BLaER1 (cell line): ENCODE results near the gene MAP7.
"Not testable (repeated sequence)": the region's sequence is repeated elsewhere in the genome, so short reads cannot be mapped to it uniquely, and the experiment has no call there.

ENCODE experiments used
- H3K27ac ChIP-seq: shearing (Covaris generic); formaldehyde crosslinking; 2 replicates; pipeline ENCODE4 v1.8.1; 2022
- H3K27me3 ChIP-seq: shearing (Covaris generic); formaldehyde crosslinking; 2 replicates; pipeline ENCODE4 v1.8.1; 2022
- H3K36me3 ChIP-seq: shearing (Covaris generic); formaldehyde crosslinking; 2 replicates; pipeline ENCODE4 v1.8.1; 2022
- H3K4me1 ChIP-seq: shearing (Covaris generic); formaldehyde crosslinking; 2 replicates; pipeline ENCODE4 v1.8.1; 2022
- H3K4me2 ChIP-seq: shearing (Covaris generic); formaldehyde crosslinking; 2 replicates; pipeline ENCODE4 v1.8.1; 2022
- H3K4me3 ChIP-seq: shearing (Covaris generic); formaldehyde crosslinking; 2 replicates; pipeline ENCODE4 v1.8.1; 2022
- H3K9ac ChIP-seq: shearing (Covaris generic); formaldehyde crosslinking; 2 replicates; pipeline ENCODE4 v1.8.1; 2022
- H3K9me3 ChIP-seq: shearing (Covaris generic); formaldehyde crosslinking; 2 replicates; pipeline ENCODE4 v1.8.1; 2022
- H4K20me1 ChIP-seq: shearing (Covaris generic); formaldehyde crosslinking; 2 replicates; pipeline ENCODE4 v1.8.1; 2022
- Cebpa-rat ChIP-seq: shearing (Covaris generic); IDR thresholded peaks from 2 replicates; pipeline ENCODE4 v1.8.1; 2022

MAP7 gene

DNA sequence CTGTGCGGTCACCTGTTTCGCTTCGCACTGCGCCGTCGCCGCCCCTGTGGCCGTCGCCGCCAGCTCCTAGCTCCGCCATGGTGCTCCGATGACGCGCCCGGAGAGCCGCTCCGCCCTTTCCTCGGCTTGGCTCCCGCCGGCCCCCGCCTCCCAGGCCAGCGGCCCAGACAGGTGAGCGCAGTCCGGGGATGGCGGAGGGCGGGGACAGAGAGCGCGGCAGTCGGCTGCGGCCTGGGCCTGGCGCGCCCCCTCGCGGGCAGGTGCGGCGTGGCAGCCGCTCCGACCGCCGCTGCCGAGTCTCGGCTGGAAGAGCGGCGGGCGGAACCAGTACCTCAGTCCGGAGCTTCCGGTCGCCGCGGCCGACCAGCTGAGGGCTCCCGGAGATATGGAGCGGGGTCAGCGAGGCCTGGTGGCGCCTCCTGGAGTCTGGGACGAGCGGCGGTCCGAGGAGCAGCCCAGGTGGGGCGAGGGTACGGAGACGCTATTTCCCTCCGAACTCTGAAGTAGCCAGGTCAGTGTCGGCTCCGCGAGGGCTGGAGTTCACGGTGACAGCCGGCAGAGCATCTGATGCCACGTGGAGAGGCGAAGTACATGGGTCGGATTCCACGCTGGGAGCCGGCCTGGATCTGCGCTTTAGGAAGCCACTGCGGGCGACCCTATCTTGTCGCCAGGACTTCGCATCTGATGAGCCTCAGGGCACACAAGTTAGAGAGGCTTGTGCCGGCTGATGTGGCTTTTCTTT, at the start of gene MAP7:
Gene MAP7 (minus strand): TSS at position 93 of the 742 bp plus-strand sequence. CDS start 14 bp downstream, at position 79.
- Histone ChIP-seq H4K20me1 (peaks cover 31% of the 10 kb centered on the region), H3K9me3 (no peaks in the 10 kb centered on the region; the same call in 1 of the 2 replicates), H3K4me3 (peak within 1 kb of the TSS; percentile 71), H3K4me2 (peak within 1 kb of the TSS; percentile 93), H3K27me3 (peaks cover 51% of the 10 kb centered on the region), H3K27ac (no peak within 1 kb of the TSS), H3K4me1 (peaks cover 18% of the 10 kb centered on the region), H3K9ac (no peak within 1 kb of the TSS), H3K36me3 (no peaks in the 10 kb centered on the region)
- TF ChIP-seq Cebpa-rat = no peak

DNA sequence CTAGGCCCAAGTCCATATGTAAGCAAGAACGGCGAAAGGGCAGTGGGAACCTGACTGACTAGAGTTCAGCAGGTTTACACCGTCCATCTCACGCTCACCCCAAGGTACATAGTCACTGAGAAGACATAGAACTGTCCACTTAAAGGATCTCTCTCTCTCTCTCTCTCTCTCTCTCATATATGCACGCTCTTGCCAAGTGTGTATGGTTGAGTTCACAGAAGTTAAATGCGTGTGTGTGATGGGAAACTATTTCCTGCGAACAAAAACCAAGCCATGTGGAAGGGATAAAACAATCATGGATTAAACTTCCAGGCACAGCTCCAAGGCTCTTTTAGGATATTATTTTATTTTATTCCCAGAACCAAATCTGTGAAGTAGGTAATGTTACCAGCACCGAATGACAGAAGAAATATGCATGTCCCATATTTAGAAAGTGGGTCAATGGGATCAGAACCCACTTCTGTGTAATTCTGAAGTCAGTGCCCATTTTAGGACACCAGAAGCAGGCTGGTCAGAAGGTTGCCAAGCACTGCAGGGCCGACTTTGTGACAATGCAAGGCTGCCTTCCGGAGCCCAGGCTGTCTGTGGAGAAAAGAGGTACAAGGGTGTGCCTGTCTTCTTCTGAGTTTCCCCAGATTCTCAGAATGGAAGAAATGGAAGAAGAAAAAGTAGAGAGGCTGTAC, 49.2 kb upstream of the MAP7 start:
- Histone ChIP-seq H3K9ac (no peak overlapping the region), H3K4me3 (no peak overlapping the region), H4K20me1 (no peaks in the 10 kb centered on the region), H3K36me3 (peaks cover 10% of the 10 kb centered on the region; the same call in 1 of the 2 replicates), H3K4me2 (no peak overlapping the region), H3K4me1 (peaks cover 6% of the 10 kb centered on the region), H3K27me3 (no peaks in the 10 kb centered on the region), H3K27ac (no peak overlapping the region), H3K9me3 (no peaks in the 10 kb centered on the region)
- no peak for TF ChIP-seq Cebpa-rat

DNA sequence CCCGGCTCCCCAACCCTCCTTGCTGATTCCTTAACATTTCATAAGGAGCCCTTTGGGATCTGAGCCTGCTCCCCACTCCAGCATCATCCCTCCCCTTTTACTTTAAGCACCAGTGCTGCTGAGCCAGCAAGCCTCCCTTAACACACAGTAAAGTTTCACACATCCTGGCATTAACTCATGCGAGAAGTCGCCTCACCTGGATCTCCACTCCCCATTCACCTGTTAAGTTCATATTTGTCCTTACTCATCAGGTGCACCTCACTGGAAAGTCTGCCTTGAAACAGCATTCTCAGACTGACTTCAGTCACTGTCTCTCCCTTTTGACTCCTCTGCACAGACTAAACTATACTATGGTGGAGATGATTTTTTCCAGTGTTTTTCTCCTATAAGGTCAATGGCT, 47.8 kb upstream of the MAP7 start:
- no peak for TF ChIP-seq Cebpa-rat

DNA sequence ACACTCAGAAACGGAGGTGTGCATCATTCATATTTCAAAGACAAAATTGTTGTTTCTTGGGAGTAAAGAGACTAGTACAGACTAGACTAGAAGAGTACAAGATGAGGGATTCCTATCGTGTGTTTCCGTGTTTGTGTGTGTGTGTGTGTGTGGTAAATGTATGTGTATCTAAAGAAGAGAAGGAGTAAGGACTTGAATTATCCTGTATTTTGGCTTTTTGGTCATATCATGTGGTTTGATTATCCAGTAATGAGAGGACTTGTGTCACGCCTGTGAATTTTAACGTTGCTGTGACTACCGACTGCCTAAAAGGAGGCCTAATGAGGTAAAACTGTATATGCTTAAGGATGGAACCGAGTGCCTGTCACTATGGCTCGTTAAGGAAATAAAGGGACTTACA, 44.4 kb upstream of the MAP7 start:
- Histone ChIP-seq H3K4me3 (no peak overlapping the region), H3K4me2 (peak overlapping the region; percentile 43), H3K27me3 (no peaks in the 10 kb centered on the region), H3K4me1 (peaks cover 16% of the 10 kb centered on the region), H3K9me3 (peaks cover 7% of the 10 kb centered on the region), H3K27ac (no peak overlapping the region), H4K20me1 (no peaks in the 10 kb centered on the region), H3K36me3 (peaks cover 37% of the 10 kb centered on the region), H3K9ac (no peak overlapping the region)
- no peak for TF ChIP-seq Cebpa-rat

More for the DNA sequence above, 47.8 kb upstream of the MAP7 start:
- no peak overlapping the region for H3K9ac ChIP-seq
- H3K4me3 ChIP-seq = no peak overlapping the region
- no peaks in the 10 kb centered on the region for H3K27me3 ChIP-seq
- no peak overlapping the region for H3K27ac ChIP-seq
- H4K20me1 ChIP-seq = no peaks in the 10 kb centered on the region
- H3K4me1 ChIP-seq = peaks cover 16% of the 10 kb centered on the region
- no peaks in the 10 kb centered on the region for H3K9me3 ChIP-seq
- H3K36me3 ChIP-seq = peaks cover 10% of the 10 kb centered on the region; the same call in 1 of the 2 replicates
- no peak overlapping the region for H3K4me2 ChIP-seq

DNA sequence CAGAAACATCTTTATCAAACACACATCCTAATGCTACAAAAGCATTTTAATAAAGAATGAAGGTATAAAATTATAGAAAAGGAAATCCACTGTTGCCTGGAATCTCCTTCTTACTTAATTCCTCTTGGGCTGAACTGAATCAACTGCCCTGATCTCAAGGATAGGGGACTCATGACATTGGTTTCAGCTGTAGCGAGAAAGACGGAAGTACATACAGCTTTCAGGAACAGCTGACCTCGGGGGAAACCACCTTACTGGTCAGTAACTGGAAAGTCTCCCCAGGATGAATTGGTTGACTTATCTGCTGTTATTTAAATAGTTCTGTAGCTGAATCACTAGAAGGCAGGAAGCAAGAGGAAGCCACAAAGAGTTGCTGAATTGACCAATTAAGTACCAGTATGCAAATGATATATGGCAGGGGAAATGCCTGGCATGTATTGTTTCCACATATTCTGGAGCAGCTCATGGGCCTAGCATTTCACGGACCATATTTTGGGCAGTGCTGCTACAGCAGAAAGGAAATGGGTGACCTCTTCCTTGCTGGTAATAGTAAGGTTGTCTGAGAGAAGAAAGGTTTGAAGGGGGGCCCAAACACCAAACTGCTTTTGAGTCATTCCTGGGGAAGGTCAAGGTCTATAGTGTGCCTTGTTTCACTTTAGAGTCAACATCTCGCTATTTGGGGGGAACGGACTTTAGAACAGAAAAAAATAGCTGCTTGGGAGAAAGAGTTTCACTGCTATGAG, 43.7 kb upstream of the MAP7 start:
- Histone ChIP-seq H3K9ac (no peak overlapping the region), H3K36me3 (peaks cover 45% of the 10 kb centered on the region), H4K20me1 (no peaks in the 10 kb centered on the region), H3K4me2 (peak overlapping the region; percentile 43), H3K27ac (no peak overlapping the region), H3K9me3 (peaks cover 7% of the 10 kb centered on the region), H3K4me1 (peaks cover 16% of the 10 kb centered on the region), H3K27me3 (no peaks in the 10 kb centered on the region), H3K4me3 (no peak overlapping the region)
- no peak for TF ChIP-seq Cebpa-rat

DNA sequence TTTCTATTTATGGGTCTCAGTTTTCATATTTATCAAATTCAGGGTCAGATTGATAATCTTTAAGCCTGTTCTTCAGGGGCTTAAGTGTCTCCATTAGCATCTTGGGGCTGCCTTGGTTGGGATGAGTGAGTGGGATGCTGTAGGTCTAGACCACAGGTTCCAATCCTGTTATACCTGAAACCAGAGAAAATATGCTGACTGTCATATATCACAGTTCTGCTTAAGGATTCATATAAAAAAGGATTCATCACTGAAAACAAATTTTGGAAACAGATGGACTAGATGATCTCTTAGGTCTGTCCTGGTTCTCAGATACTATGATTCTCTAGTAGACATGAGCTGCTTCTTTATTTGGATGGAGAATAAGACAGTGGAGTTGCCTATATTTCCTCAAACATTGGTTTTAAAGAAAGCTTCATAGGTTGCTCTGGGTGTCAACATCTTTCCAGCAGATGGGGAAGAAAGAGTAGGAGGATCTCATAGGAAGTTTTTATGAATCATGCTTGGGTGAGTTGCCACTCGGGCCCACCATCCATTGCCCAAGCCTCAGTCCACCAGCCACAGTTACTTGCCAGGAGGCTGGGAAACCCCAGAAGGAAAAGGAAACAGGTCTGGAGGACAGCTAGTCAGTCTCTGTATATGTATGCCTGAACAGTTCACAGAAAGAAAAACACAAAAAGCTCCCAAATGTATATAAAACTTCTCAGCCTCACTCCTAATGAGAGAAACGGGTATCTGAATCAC, 42.9 kb upstream of the MAP7 start:
- no peak overlapping the region for H3K9ac ChIP-seq
- H3K27ac ChIP-seq = no peak overlapping the region
- peaks cover 7% of the 10 kb centered on the region for H3K9me3 ChIP-seq
- no peak for TF ChIP-seq Cebpa-rat
- H3K27me3 ChIP-seq = no peaks in the 10 kb centered on the region
- H3K4me2 ChIP-seq = no peak overlapping the region
- peaks cover 16% of the 10 kb centered on the region for H3K4me1 ChIP-seq
- H3K36me3 ChIP-seq = peaks cover 50% of the 10 kb centered on the region
- no peaks in the 10 kb centered on the region for H4K20me1 ChIP-seq
- no peak overlapping the region for H3K4me3 ChIP-seq

DNA sequence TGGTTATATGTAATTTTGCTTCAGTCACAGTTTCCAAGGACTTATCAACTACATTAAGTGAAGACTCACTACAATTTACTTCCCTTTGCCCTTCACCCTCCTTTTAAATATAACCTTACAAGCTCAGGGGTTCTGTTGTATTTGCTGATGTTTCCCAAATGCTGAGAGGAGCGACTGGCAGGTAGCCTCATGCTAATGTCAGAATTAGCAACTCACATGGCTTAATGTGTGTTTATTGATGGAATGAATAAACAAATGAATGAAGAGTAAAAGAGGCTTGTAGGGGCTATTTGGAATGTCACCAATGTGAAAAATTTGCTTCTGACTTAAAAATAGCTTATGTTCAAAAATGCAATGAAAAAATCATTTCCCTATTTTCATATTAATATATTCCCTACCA, 41.4 kb upstream of the MAP7 start:
- no peak overlapping the region for H3K4me3 ChIP-seq

DNA sequence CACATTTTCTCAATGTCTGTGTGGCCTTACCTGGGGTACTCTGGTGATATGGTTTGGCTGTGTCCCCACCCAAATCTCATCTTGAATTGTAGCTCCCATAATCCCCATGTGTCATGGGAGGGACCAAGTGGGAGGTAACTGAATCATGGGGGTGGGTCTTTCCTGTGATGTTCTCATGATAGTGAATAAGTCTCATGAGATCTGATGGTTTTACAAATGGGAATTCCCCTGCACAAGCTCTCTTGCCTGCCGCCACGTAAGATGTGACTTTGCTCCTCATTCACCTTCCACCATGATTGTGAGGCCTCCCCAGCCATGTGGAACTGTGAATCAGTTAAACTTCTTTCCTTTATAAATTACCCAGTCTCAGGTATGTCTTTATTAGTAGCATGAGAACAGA, 40.6 kb upstream of the MAP7 start:
- not testable (repeated sequence) for H3K4me2 ChIP-seq

More for the DNA sequence above, 41.4 kb upstream of the MAP7 start:
- no peak for TF ChIP-seq Cebpa-rat
- H3K9ac ChIP-seq = no peak overlapping the region
- H3K27me3 ChIP-seq = no peaks in the 10 kb centered on the region
- H3K9me3 ChIP-seq = peaks cover 7% of the 10 kb centered on the region
- H3K4me2 ChIP-seq = no peak overlapping the region
- no peak overlapping the region for H3K27ac ChIP-seq
- no peaks in the 10 kb centered on the region for H4K20me1 ChIP-seq
- peaks cover 16% of the 10 kb centered on the region for H3K4me1 ChIP-seq
- peaks cover 58% of the 10 kb centered on the region for H3K36me3 ChIP-seq

DNA sequence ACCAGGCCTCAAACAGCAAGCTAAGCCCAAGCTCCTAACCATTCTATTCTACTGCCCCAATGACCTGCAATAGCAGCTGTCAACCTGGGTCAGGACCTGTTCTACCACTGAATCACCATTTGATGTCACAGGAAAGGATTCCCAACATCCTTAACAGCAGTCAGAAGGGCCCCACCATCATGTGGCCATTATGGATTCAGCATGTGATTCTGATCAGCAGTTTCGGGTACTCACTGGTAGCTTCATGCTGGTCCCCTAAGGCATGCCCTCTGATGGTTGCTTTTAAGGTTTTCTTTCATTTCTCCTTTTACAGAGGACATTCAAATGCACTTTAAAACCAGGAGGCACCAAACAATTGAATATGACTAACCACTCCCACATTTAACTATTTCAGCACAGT, 37.3 kb upstream of the MAP7 start:
- no peaks in the 10 kb centered on the region for H3K27me3 ChIP-seq
- TF ChIP-seq Cebpa-rat = no peak
- no peak overlapping the region for H3K4me3 ChIP-seq
- no peak overlapping the region for H3K27ac ChIP-seq
- H3K4me1 ChIP-seq = no peaks in the 10 kb centered on the region
- H3K4me2 ChIP-seq = no peak overlapping the region
- peaks cover 7% of the 10 kb centered on the region for H3K9me3 ChIP-seq
- H3K36me3 ChIP-seq = peaks cover 49% of the 10 kb centered on the region
- H4K20me1 ChIP-seq = no peaks in the 10 kb centered on the region
- no peak overlapping the region for H3K9ac ChIP-seq

More for the DNA sequence above, 40.6 kb upstream of the MAP7 start:
- H3K4me1 ChIP-seq = peaks cover 16% of the 10 kb centered on the region
- not testable (repeated sequence) for H3K27ac ChIP-seq, H3K27me3 ChIP-seq, H3K4me3 ChIP-seq, H3K9me3 ChIP-seq, H3K9ac ChIP-seq, H4K20me1 ChIP-seq
- peaks cover 51% of the 10 kb centered on the region for H3K36me3 ChIP-seq
